Epidermal melanocyte (primary cell): ENCODE measurements around the gene PLB1.

Experiments
- DNase-seq: peaks from one replicate; pipeline ENCODE4 v3.0.0; 2011; ENCODE audit warnings: low spot score; ENCODE audit not compliant: insufficient read length

Gene PLB1

GRCh38 chr2:28689771-28690170, 193.9 kb downstream of the PLB1 start:
- DNase-seq = no peak

DNA sequence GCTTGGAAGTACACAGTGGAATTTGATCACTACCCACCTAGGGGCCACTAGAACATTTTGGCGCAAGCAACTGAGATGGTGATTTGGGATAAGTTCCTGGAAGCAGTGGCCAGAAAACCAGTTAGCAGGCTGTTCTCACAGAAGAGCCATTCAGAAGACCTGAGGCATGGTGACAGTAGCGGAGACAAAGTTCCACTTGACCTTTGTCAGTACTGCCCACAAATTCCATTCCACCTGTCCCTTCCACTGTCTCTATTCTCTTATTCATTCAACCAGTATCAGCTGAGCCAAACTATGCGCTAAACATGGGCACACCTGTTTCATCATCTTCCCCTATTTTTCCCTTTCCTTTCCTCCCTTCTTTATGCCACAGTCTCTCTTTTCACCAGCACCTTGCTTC, 196.6 kb downstream of the PLB1 start:
- DNase-seq = no peak

DNA sequence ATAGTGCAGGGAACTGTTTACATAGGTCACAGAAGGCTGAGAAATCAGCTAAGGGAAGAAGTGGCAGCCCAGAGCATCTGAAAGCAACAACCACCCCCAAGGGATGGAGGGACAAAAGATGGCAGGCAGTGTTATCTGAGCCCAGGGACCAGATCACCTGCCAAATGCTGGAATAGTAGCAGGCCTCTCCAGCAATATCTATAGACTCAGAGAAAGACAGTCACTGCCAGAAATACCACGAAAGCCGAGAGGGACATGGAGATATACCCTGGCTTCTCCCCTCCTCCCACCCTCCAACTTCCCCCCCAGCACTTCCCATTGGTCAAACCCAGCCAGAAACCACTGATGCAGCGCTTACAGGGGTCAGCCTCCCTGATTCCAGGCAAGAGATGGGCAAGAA, 197.4 kb downstream of the PLB1 start:
- DNase-seq = no peak
